GM10266 (cell line): ENCODE results near the gene HLCS.

Experiments
- DNase-seq: peaks from one replicate; pipeline ENCODE4 v3.0.0; 2012; ENCODE audit errors: extremely low spot score
- TF ChIP-seq, protein P1 (sequence below): IDR thresholded peaks from 2 replicates; pipeline ENCODE4 v1.5.1; 2012; ENCODE audit warnings: mild to moderate bottlenecking, low read depth; ENCODE audit not compliant: control insufficient read depth, insufficient read depth; ENCODE audit errors: missing control alignments

HLCS gene

DNA sequence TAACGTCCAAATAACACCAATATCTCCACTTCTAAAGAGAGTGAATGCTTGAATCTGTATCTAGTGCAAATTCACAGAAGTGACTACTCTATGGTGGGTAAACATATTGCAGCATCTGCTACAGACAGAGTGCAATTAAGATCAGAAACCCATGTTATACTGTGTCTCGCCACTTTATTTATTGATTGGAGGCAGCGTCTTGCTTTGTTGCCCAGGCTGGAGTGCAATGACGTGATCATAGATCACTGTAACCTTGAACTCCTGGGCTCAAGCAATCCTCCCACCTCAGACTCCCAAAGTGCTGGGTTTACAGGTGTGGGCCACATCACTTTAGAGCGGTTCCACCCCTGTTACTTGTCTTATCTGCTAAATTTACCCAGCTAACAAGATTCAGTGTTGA lies 57.0 kb downstream of the HLCS start:
- TF ChIP-seq, protein P1, sequence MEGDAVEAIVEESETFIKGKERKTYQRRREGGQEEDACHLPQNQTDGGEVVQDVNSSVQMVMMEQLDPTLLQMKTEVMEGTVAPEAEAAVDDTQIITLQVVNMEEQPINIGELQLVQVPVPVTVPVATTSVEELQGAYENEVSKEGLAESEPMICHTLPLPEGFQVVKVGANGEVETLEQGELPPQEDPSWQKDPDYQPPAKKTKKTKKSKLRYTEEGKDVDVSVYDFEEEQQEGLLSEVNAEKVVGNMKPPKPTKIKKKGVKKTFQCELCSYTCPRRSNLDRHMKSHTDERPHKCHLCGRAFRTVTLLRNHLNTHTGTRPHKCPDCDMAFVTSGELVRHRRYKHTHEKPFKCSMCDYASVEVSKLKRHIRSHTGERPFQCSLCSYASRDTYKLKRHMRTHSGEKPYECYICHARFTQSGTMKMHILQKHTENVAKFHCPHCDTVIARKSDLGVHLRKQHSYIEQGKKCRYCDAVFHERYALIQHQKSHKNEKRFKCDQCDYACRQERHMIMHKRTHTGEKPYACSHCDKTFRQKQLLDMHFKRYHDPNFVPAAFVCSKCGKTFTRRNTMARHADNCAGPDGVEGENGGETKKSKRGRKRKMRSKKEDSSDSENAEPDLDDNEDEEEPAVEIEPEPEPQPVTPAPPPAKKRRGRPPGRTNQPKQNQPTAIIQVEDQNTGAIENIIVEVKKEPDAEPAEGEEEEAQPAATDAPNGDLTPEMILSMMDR: no peak
- DNase-seq: no peak

DNA sequence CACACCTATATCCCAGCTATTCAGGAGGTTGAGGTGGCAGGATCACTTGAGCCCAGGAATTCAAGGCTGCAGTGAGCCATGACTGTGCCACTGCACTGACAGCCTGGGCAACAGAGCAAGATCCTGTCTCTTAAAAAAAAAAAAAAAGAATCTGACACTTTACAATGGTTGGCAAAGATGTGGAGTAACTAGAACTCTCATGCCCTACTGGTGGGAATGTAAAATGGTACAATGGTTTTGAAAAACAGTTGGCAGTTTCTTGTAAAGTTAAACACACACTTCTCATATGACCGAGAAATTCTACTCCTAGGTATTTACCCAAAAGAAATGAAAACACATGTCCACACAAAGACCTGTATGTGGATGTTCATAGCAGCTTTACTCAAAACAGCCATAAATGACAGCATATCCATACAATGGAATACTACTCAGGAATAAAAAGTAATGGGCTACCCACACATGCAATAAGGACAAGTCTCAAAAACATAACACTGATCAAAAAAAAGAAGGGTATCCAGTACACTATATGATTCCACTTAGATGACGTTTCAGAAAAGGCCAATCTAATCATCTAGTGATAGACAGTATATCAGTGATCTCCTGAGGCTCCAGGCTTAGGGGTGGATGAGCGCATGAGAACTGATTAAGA lies 58.1 kb downstream of the HLCS start:
- DNase-seq: no peak
- TF ChIP-seq, protein P1: no peak

DNA sequence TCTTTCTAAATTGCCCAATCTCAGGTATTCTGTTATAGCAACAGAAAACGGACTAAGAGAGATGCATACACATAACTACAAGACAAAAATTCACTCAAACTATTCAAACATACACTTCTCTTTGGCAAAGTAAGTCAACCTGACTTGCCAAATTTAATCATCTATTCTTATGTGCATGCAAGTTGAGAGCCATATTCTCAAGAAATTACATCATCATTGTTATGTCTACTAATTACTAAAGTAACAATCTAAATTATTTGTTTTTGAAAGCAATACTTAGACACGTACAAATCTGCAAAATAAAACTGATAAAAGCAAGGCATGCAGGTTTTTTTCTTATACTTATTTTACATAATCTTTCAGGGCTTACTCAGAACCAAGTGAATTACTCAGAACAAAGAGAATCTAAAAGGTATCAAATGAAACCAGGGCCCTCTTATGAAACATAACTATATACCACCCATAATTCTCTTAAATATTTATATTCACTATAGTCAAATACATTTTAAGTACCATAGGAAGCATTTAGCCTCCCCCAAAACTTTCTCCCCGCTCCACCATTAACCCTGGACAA lies 62.3 kb downstream of the HLCS start:
- no peak for DNase-seq
- TF ChIP-seq, protein P1: no peak

DNA sequence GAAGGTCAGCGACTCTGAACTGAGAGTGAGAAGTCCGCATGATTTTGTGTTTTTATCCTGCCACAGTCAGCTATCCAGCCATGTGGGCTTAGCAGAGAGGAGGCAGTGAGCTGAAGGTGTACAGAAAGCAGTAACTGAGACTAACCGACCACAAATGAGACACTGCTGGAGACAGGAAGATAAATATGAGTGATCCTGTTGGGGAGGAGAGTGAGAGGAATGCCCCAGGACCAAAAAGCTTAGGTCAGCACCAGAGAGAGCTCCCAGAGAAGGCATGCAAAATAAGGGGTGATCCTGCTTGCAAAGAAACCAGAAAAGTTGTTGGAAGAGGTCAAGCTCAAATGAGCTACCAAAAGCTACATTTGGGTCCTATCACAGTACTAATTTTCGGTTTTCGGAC lies 63.7 kb downstream of the HLCS start:
- no peak for DNase-seq
- TF ChIP-seq, protein P1: no peak

- TF ChIP-seq, protein P1: no peak
- DNase-seq: no peak
These were observed 64.1 kb downstream of the HLCS start for GRCh38 chr21:36902331-36902730.

DNA sequence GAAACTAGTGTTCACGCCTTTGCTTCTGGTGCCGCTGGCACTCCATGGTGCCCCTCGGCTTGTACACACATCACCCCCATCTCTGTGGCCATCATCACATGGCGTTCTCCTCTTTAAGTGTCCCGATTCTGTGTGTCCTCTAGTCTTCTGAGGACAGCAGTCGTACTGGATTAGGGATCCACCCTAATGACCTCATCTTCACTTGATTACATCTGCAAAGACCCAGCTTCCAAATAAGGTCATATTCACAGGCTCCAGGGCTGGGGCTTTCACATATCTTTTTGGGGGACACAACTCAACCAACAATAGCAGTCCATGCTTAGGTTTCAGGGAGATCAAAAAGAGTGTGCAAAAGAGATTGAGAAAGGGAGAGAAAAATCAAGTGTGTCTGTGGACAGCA lies 64.9 kb downstream of the HLCS start:
- DNase-seq: no peak
- TF ChIP-seq, protein P1: no peak

GRCh38 chr21:36893581-36893980 lies 72.9 kb downstream of the HLCS start:
- no peak for DNase-seq
- TF ChIP-seq, protein P1: no peak
